OCI-LY3 (cell line): Measurements from ENCODE around the gene SCAF1.

Experiments
- EZH2phosphoT487 ChIP-seq: fragments of 200-600 bp; shearing (Covaris generic); IDR thresholded peaks from 2 replicates; pipeline ENCODE4 v1.6.1; 2018; ENCODE audit warnings: antibody characterized with exemption, mixed run types, low read depth
- TF ChIP-seq, protein P1 (sequence below): fragments of 200-600, 300-600 bp; sonication (generic); IDR thresholded peaks from 2 replicates; pipeline ENCODE4 v1.5.1; 2014; ENCODE audit warnings: antibody characterized with exemption, low read length, low read depth

DNA sequence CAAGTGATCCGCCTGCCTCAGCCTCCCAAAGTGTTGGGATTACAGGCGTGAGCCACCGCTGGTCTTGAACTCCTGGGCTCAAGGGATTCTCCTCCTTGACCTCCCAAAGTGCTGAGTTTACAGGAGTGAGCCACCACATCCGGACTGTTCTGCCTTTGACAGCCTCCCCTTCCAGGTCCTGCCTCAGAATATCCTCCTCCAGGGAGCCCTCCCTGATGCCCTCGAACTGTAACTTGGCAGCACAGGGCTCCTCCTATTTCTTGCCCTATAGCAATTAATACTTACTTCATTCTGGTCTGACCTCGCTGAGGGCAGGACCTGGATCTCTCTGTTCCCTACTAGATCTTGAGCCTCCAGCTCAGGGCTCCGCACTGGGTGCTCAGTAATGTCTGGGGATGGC, 54.9 kb downstream of the SCAF1 start:
- TF ChIP-seq, protein P1, sequence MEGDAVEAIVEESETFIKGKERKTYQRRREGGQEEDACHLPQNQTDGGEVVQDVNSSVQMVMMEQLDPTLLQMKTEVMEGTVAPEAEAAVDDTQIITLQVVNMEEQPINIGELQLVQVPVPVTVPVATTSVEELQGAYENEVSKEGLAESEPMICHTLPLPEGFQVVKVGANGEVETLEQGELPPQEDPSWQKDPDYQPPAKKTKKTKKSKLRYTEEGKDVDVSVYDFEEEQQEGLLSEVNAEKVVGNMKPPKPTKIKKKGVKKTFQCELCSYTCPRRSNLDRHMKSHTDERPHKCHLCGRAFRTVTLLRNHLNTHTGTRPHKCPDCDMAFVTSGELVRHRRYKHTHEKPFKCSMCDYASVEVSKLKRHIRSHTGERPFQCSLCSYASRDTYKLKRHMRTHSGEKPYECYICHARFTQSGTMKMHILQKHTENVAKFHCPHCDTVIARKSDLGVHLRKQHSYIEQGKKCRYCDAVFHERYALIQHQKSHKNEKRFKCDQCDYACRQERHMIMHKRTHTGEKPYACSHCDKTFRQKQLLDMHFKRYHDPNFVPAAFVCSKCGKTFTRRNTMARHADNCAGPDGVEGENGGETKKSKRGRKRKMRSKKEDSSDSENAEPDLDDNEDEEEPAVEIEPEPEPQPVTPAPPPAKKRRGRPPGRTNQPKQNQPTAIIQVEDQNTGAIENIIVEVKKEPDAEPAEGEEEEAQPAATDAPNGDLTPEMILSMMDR = no peak
- no peak for TF ChIP-seq EZH2phosphoT487
